GM18861 (cell line): ENCODE results near the gene TMEM253.
A peak's percentile ranks its signal among the peaks of the same experiment; 100 is the strongest.

Source experiments
- ATAC-seq: cut with Tn5 transposase; IDR thresholded peaks from one replicate; pipeline ENCODE4 v1.9.1; 2021; ENCODE audit not compliant: unreplicated experiment

TMEM253 gene

DNA sequence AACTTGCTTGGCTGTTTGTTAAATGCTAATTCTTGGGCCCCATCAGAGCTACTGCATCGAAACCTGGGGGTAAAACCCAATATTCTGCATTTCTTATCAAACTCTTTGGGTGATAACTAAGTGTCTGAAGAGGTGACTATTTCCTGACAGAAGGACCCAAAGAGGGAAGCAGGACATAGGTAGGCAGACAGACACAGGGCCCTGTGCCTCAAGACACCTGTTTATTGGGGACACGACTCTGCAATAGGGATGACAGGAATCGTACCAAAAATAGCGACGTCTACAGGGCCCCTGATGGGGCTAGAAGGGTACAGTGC, 11.0 kb upstream of the TMEM253 start:
- ATAC-seq, result no peak

DNA sequence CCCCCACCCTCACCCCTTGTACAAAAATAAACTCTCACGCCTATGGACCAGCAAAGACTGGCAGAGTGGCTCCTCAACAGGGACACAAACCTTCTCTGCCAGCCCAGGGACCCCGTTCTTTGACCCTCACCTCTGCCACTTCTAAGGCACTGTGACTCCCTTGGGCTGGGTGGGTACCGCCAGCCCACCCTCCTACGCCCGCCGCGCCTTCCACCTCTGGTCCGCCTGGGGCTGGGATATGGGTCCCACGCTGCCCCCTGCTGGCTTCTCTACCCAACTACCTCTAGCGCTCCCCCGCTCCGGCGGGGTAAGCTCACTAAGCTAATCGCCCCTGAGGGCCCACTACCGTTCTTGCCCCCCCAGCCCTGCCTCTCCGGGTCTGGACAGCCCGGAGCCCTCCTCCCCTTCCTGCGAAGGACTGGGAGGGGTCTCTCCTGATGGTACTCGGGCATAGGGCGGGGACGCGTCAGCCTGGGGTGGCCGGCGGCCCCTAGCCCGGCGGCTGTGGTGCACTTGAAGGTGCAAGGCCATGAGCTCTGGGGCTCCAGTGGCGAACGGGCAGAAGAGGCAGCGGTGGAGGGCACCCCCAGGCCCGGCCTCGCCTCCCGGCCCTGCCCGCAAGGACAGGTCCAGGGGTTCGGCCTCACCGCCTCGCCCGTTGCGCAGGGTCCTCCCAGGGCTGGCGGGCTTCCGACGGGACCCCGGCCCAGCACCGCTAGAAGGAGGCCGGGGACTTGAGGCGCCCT, 10.5 kb upstream of the TMEM253 start:
- no peak for ATAC-seq

DNA sequence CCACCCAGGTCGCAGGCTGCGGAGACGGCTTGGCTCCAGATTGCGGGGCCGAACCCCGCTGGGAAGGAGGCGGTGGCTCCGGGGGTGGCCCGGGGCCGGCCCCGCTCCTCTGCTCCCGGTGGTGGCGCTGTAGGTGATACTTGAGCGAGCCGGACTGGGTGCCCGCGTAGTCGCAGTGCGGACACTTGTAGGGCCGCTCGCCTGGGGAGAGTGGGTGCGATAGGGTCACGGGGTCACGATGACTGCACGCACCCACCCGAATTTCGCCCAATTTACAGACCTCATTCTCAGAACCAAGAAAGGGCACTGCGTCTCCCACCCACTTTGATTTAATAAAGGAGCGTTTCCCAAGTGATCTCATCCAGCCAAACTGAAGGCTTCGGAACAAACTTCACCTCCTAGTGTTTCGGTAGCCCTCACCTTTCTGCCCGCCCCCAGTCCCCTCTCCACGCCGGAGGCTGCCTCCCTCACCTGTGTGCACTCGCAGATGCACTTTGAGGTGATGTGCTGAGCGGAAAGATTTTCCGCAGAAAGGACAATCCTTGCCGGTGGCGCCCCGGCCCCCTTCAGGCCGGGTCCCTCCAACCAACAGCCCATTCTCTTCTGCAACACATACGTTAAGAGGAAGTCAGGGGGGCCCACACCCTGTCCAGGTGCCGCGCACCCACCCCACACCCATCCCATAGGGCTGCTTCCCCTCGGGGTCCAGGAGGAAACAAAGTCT, 9.8 kb upstream of the TMEM253 start:
- ATAC-seq, result no peak

GRCh38 chr14:21091821-21092272, 9.0 kb upstream of the TMEM253 start:
- ATAC-seq, result no peak

DNA sequence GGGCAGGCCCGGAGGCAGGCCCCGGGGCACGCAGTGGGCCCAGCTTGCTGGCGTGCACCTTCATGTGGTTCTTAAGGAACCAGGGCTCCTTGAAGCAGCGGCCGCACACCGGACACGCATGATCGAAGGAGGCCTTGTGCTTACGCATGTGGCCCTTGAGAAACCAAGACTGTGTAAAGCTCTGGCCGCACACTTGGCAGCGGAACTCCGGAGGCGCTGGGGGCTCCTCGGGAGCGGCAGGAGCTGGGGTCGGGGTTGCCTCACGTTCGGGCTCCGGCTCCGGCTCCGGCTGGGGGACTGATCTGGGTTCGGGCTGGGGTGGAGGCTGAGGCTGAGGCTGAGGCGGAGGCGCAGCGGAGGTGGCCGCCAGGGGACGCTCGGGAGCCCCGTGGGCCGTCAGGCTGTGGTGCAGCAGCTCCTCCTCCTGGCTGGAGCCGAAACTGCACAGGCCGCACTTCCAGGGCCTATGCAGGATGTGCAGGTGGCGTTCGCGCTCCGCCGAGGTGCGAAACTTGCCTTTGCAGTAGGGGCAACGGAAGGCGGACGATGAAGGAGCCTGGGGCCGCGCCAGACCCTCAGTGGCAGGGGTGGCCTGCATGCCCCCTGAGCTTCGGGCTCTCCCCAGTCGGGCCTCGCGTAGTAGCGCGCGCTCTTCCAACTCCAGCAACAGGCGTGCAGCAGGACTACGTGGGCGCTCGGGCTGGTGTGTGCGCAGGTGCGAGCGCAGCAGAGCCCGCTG, 8.4 kb upstream of the TMEM253 start:
- peak; percentile 77 for ATAC-seq

- ATAC-seq, result no peak
Measured at GRCh38 chr14:21093018-21093417, 7.8 kb upstream of the TMEM253 start.

DNA sequence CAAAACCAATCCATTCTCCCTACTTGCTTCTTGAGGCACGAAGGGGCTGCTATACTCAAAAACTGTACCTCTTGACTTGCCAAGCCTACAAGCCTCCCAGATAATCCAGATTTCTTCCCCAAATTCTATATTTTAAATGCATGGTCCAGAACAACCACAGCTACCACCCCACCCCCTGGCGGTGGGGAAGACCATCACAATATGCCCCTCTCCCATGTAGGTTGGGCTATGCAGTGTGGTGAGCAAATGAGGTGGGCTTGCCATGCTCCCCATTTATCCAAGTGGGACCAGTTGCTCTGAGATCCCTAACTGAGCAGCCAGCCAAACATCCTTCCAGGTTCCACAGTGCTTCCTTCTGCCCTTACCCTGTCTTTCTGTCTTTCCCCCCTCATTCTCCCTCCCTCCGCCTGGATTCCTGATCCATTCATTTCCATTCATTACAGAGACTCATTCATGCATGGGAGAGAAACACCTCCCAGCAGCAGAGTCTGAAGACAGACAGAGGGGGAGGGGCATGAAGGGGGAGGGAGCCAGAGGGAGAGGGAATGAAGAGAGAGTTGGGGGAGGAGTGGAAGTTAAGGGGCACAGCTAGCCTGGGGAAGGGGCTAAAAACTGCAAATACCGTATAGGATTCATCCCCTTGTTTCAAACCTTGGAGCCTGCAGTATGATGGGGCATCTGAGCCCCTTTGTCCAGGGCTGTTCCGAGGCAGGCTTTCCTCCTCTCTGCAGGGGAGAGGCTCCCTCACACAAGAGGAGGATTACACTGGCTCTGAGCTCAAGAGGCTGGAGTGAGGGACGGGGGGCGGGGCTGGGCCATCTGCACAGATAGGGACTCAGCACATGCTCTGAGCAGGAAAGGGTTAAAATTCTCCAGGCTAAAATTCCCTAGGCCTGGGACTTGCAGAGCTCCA, 6.8 kb upstream of the TMEM253 start:
- ATAC-seq, result no peak

GRCh38 chr14:21095430-21096205, 5.2 kb upstream of the TMEM253 start:
- no peak for ATAC-seq

- ATAC-seq, result no peak
Measured at GRCh38 chr14:21096438-21096837, 4.4 kb upstream of the TMEM253 start.

- ATAC-seq, result no peak
Measured at GRCh38 chr14:21096978-21097635, 3.8 kb upstream of the TMEM253 start.

GRCh38 chr14:21097636-21098075, 3.2 kb upstream of the TMEM253 start:
- ATAC-seq, result no peak

DNA sequence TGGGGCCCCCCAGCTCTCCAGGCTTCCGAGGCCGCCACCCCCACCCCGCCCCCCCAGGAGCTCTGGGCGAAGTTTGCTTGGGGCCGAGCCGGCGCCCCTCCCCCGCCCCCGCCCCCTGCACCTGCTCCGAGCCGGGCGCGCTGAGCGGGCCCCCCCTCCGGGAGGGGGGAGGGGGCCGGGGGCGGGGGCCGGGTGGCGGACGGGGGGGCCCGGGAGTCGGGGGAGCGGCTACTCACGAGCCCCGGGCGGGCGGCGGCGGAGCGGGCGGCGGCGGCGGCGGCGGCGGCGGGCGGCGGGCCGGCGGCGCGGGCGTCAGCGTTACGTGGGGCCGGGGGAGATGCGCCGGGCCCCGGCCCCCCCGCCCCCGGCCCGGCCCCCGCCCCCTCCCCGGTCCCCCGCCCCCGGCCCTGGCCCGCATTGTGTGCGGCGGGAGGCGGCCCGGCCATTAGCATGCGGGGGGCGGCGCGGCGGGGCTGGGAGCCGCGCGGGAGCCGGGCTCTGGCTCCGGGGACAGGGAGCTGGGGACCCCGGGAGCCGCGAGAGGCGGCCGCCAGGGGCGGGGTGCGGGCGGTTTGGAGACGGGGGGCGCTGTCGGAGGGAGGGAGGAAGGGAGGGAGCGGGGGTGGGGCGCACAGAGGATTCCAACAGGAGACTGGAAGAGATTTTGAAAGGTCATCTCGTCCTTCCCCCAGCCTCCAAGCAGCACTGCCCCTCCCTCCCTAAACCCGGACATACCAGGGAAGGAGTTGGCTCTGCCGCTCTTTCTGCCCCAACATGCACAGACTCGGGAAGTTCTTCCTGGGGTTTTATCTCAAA, 2.6 kb upstream of the TMEM253 start, which contains the start of gene ZNF219:
TSS of gene ZNF219 (minus strand) at position 580 of the 816 bp plus-strand sequence. CDS start 5,064 bp downstream, outside the sequence.
- no peak for ATAC-seq

DNA sequence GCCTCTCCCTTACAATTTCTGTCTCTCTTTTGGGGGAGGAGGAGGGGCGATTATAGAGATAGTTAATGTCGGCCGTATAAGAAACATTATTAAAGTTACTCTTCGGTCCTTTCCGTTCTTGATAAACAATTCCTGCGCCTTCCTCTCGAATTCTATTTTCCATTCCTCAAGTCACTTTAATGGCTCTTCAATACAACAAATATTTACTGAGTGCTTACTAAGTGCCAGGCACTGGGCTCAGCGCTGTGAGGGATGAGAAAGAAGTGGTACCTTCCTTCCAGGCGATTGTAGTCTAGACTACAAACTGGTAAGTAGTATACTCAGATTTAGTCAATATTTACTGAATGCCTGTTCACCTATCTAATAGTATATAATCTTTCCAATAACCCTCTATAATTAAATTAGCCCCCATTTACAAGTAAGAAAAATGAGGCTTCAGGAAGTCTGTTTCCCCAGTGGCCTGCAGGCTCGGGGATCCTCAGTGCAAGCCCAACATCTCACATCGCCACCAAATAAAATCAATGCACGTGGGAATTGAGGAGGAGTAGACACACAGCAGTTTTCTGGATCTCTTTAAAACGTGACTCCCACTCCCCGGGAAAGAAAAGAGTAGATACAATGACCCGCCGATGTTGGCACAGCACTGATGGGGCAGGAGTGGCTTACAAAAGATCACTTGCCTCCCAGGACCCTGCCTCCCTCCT, 1.8 kb upstream of the TMEM253 start:
- ATAC-seq, result no peak

DNA sequence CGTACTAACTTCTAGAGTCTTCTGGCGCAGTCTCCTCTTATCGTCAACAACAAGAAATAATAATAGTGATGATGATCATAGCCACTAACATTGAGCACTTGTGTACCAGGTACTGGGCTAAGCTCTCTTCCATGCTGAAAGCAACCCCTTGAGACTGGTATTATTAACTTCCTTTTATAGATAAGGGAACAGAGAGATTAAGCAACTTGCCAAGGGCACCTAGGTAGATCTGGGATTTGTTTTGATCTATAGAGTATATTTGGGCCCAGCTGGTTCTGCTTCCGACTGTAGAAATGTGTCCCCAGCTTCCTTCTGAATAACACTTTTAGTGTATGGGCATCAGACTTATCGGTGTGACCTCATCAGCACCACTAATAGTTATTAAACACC, 1.3 kb upstream of the TMEM253 start:
- ATAC-seq, result no peak

DNA sequence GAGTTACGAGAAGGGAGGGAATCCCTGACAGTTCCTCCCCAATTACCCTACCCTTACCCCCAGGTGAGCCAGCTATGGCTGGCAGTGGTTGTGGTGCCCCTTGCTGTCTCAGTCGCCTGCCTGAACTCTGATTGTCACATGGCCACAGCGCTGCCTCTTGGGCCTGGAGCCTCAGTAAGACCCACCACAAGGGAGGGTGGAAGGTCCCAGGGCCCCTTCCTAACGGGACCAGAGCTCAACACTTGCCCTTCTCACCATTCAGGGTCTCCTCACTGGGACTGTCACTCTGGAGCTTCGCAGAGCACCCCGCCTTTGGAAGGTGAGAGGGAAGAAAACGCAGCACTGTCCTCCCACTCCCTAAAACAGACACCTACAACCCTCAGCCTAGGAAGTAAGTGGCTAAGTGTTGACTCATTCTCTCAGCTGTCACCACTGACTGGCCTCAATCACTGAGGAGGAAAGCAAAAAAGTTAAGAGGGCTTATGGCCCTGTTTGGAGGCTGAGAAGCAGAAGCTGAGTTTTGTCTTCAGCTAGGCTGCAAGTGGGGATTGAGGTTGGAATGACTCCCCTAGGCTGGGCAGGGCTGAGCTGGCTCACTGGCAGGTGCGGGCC, 1.0 kb downstream of the TMEM253 start:
- no peak for ATAC-seq

DNA sequence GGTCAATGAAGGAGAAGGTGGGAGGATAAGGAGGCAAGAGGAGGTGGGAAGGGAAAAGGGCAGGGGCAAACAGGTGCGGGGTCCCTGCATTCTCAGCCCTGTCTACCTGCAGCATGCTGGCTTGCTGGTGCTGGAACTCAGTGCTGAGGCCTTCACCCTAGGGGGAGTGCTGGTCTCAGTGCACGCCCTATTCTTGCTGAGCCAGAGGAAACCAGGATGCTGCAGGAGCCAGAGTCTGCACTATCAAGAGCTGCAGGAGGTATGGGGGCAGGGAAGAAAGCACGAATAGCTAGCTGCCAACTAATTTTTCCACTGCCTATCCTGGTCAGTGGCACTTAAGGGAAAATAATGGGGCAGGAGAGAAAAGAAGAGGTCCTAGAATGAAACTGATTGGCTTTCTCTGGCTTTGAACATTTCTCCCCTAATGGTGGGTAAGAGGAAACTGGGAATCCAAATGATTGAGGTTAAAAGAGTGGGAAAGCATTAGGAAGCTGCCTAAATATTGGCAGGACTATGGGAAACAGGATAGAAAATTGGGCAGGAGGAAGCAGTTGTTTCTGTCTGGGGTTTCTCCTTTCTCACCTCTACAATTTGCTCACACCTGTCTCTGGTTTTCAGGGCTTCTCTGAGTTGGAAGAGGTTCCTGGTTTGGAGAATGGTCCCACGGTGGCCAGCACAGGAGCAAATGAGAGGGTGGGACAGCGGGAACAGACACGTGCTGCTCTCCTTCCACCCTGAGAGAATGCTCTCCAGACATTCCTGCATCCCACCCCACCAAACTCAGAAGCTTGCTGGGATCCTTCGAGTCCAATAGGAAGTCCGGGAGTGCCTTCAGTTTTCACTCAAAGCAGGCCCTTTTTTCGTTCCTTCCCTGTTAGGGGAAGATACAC, 1.9 kb downstream of the TMEM253 start:
- no peak for ATAC-seq

DNA sequence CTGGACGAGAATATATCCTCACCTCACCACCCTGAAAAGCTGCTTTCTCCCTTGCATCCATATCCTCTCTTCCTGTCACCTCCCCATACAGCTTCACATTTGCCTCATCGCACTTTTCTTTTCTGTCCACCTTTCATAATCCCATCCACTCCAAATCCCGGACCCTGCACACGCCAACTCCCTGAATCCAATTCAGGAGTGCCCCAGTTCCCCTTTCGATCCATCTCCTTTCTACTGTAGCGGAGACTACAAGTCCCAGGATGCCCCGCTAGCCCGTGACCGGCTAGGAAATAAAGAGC, 2.5 kb downstream of the TMEM253 start:
- no peak for ATAC-seq
